SW480 (cell line): Measurements from ENCODE around the gene CEP152.

Source experiments
- DNase-seq: peaks from one replicate; pipeline ENCODE4 v3.0.0-alpha.2; 2016; ENCODE audit warnings: low spot score

Gene CEP152

DNA sequence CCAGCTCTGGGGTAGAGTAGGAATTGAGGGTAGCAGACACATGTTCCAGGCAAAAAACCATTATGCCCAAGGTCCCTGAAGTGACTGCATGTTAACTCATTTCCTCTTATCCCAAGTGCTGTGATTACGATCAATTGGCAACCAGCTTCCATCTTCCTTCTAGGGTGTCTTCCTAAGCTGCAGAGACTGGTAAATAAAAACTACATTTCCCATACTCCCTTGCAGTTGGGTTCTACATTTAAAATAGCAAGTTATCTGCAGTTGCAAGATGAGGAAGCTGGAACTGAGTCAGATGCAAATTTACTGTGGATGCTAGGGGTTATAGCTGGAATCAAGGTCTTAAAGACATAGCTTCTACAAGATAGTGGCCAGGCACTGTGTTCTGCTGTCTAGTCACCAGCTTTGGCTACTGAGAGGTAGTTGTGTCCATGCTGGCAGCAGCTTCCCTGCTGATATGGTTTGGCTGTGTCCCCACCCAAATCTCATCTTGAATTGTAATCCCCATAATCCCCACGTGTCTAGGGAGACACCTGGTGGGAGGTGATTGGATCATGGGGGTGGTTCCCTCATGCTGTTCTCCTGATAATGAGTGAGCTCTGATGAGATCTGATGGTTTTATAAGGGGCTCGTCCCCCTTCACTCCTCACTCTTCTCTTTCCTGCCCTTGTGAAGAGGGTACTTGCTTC is 114.1 kb downstream of the CEP152 start:
- no peak for DNase-seq

DNA sequence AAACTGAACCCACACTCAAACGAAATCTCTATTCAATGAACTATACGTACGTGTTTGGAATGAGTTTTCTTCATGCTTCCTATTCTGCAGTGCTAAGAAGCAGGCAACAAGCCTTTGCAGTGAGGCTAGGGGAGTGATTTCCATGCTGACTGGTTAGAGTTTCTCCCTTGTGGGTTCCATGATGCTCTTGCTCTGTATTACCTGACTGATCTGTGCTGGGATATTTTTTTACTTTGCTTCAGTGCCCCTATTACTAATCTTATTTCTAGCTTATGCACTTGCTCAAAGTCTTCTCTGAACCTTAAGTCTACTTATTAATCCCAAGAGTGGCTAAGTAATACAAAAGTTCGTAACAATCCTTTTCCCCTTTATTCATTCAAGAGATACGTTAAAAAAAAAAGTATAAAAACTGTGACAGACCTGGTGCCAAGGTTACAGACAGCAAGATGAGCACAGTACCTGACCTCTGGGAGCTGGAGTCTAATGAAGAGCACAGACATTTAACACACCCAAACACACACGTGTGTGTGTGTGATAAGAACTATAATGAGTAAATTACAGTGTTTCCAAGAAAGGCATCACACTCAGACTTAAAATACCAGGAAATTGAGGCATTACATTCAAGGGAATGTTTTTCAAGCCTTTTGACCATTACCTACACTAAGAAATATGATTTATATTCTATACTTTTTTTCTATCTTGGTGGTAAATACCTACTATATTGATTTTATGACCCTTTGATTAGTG is 114.9 kb downstream of the CEP152 start:
- no peak for DNase-seq

DNA sequence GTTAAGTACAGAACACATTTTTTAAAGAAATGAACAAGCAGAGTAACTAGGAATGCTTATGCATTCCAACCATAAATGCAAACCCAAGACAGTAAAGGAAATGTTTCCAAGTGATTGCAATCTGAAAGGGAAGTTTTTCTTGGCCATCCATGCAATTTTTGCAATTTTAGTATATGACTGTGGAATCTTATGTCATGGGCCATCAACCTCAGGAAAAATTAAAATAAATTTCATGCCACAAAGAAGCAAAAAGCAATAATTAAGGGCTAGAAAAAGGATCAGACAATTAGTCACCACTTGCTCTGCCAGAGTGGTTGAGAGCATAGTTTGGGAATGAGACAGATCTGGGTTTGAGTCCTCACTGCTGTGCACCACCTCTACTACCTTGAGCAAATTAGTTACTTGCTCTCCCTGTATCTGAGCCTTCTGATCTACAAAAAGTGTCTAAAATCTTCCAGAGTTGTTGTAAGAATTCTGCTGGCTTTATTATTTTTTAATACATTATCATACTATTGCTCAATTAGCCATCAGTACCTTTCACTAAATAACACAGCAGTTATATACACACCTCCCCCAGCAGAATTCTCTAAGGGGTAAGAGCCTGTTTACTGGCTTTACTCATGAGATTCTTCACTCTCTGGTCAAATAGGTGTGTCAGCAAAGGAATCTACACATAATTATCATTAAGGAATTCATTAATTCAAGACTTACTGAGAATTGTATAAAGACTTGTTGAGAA is 115.6 kb downstream of the CEP152 start:
- no peak for DNase-seq

DNA sequence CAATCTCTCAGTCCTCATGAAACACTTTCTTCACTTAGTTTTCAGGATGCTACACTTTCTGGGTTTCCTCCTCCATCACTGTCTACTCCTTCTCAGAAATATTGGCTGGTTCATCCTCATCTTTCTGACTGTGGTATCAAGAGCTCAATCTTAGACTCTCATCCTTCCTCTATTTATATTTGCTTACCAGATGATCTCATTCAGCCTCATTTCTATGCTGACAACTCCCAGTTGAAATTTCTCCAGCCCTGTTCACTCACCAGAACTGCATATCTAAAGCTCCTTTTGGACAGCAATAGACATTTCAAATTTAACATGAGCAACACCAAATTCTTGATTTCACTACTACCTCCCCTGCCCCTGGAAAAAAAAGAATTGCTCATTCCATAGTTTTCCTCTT is 117.4 kb downstream of the CEP152 start:
- DNase-seq, result no peak

DNA sequence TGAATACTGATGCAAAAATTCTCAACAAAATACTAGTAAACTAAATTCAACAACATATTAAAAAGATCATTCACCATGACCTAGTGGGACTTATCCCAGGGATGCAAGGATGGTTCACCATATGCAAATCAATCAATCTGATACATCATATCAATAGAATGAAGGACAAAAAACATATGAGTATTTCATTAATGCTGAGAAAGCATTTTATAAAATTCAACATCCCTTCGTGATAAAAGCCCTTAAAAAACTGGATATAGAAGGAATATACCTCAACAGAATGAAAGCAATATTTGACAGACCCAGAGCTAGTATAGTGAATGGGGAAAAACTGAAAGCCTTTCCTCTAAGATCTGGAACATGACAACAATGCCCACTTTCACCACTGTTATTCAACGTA is 122.4 kb downstream of the CEP152 start:
- no peak for DNase-seq
